Suppressor macrophage (primary cell): ENCODE data around the gene SNX14.
A peak's percentile ranks its signal among the peaks of the same experiment; 100 is the strongest.

Experiments used
- DNase-seq, 4 experiments: peaks; one replicate each; pipeline ENCODE4 v3.0.0-alpha.2; 2020 to 2022

Gene SNX14

GRCh38 chr6:85462673-85463072 is 131.0 kb downstream of the SNX14 start:
- DNase-seq: no peak

DNA sequence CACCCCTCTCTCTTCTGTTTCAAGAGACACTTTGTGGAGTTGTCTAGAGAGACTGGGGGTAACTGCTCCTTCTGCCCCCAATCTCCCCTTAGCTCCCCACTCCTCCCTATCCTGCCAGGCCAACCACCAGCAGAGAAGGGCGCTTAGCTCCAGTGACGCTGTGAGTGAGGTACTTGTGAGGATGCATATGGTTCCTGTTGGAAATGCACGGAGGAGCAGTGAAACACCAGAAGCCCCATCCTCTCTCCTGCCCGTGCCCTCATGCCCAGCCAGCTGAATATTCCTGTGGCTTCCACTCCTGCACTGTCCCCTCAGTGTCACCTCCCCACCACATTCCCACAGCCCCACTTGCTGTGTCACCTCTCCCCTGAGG is 131.9 kb downstream of the SNX14 start:
- no peak for DNase-seq

- DNase-seq: peak in 2 of 4 experiments; percentile 19 to 37
Measured at GRCh38 chr6:85460921-85461797, 132.5 kb downstream of the SNX14 start.

DNA sequence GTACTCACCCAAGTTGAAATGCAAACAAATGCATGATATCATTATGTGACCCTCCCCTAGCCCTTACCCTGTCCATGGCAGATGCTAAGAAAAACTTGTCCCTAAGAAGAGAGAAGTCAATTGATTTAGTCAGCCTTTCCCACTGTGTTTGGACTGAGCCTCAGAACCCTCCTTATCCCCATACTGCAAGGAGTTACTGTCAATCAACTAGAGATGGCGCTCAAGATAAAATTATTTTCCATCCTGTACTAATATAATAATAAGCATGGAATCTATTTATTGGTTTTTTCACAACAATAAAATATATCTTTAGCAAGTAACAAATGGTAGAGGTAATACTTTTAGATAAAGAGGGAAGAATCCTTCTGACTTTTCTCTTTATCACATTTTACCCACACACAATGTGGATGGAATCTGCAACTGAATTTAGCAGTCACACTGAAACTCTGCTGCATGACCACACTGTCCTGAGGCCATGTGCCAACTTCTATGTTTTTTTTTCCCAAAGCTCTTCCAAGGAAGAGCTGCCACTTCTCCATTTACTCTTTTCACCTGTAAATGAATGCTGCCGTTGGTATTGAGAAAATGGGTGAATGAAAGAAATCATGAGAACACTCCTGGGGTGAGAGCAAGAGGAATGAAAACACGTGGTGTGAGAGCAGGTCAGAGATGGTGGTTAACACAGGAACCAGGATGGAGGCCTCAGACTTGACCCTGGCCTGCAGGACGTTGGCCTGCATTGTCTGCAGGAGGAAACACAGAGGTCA is 133.3 kb downstream of the SNX14 start:
- no peak for DNase-seq

- DNase-seq: no peak
Measured at GRCh38 chr6:85459224-85459901, 134.3 kb downstream of the SNX14 start.

DNA sequence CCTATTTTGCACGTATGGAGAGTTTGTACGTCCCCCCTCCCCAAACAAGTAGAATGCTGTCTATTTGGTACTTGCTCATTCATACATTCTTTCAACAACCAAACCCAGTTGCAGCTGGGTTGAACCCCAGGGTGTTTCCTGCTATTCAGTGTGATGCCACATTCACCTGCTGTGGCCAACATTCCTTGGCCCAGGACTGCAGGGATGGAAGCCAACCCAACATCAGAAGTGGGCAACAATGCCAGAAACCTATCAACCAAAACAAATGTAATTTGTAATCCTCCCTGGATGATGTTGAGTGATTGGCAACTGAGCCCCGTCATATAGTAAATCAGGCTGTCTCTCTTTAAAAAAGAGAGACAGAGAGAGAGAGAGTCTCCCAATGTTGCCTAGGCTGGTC is 134.9 kb downstream of the SNX14 start:
- no peak for DNase-seq

DNA sequence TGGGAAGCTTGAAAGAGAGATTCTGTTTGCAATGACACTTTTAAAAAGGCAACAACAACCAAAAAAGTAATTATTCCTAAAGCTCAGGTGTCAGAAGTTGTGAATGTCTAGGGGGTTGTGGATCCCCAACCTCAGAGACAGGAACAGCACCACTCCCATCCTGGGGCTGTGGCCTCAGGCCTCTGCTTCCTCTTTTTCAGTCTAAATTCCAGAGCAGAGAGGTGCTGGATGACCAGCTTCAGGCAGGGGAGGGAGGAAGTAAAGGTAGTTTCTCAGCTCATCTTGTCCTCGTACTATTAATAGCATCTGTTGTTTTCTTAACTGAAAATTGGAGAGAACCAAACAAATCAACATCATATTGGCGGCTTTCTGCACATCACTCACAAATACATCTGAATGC is 135.5 kb downstream of the SNX14 start:
- DNase-seq: peak; percentile 13 to 26 (median 24)

DNA sequence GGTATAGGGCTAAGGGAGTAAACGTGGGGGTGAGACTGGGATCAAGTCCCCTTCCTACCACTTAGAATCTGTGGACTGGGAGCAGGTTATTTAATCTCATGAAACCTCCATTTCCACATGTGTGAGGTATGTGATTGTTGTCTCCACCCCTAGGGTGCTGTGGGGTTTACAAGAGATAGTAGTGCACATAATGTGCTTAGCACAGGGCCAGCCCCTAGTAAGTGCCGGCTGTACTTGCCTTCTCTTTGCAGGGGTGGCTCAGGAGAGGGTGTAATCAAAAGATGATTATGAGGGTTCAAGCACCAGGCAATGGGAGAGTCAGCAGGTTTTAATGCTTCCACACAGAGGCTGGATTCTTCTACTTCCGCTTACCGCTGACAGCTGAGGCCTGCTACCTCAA is 136.9 kb downstream of the SNX14 start:
- no peak for DNase-seq
